Testis (tissue), 2 donors: ENCODE data around the gene VSTM2B.

Source experiments
- CTCF ChIP-seq, 3 experiments: fragments of 450-650 bp in 2 of 3; fragments of 200-600 bp in 1 of 3; sonication (generic) in 1 of 3; IDR thresholded peaks; one replicate each; pipeline ENCODE4 v1.5.1; 2016 to 2019; ENCODE audit warnings: antibody characterized with exemption in 3 of 3, mild to moderate bottlenecking in 2 of 3, moderate library complexity in 1 of 3
- POLR2A ChIP-seq: fragments of 450-650 bp; IDR thresholded peaks from one replicate; pipeline ENCODE4 v1.6.1; 2017; ENCODE audit warnings: antibody characterized with exemption, mild to moderate bottlenecking, moderate library complexity

- TF ChIP-seq CTCF (IDR thresholded peaks at IDR 0.05) (no peak), POLR2A (no peak)
Measured at GRCh38 chr19:29524201-29524911, 1.4 kb upstream of the VSTM2B start.
